CD4-positive, alpha-beta T cell (primary cell): ENCODE data around the gene WFIKKN2. TPM values are rescaled to one million over a fixed set of nuclear protein-coding genes. Genes with fewer than 3 reads are reported as not detected.
A peak's percentile ranks its signal among the peaks of the same experiment; 100 is the strongest.

Experiments used
- ATAC-seq: fragments of 200-7000 bp; cut with Tn5 transposase; one replicate; pipeline ENCODE4 v1.10.0; 2022; ENCODE audit warnings: mild to moderate bottlenecking; ENCODE audit not compliant: poor library complexity
- CTCF ChIA-PET: fragments of 350-600 bp; sonication (Branson Sonifier 250); formaldehyde crosslinking; loops from one replicate; lab custom pipeline; 2021; ENCODE audit warnings: antibody characterized with exemption, inconsistent platforms; lab: Charles Lee
- POLR2A ChIA-PET: fragments of 350-600 bp; sonication (Branson Sonifier 250); formaldehyde crosslinking; loops from one replicate; lab custom pipeline; 2021; ENCODE audit warnings: antibody characterized with exemption, inconsistent platforms; lab: Charles Lee
- DNase-seq, 14 experiments: peaks; one replicate each; pipeline ENCODE4 v3.0.0-alpha.2; 2013 to 2020; ENCODE audit warnings: mixed read lengths in 2 of 14
- H3K27ac ChIP-seq, 2 donors: one replicate each; pipeline versions ENCODE4 v1.5.1 to v1.7.0; 2013; ENCODE audit warnings: low read length in 2 of 2, low read depth in 1 of 2, mild to moderate bottlenecking in 1 of 2
- H3K27me3 ChIP-seq, 2 experiments: 1 replicate in 1 of 2; 2 replicates in 1 of 2; pipeline versions ENCODE4 v1.6.1 to v1.7.0; 2013; ENCODE audit warnings: low read length in 2 of 2, control low read depth in 1 of 2, mild to moderate bottlenecking in 1 of 2, moderate library complexity in 1 of 2; ENCODE audit not compliant: insufficient read depth in 2 of 2, control insufficient read depth in 1 of 2
- H3K36me3 ChIP-seq: one replicate; pipeline ENCODE4 v1.6.1; 2013; ENCODE audit warnings: low read length, control low read depth; ENCODE audit not compliant: insufficient read depth
- H3K4me1 ChIP-seq: one replicate; pipeline ENCODE4 v1.6.1; 2013; ENCODE audit warnings: low read length, control low read depth; ENCODE audit not compliant: insufficient read depth
- H3K4me3 ChIP-seq: one replicate; pipeline ENCODE4 v1.5.1; 2013; ENCODE audit warnings: mild to moderate bottlenecking, low read length, moderate library complexity
- H3K9me3 ChIP-seq, 2 experiments: 1 replicate in 1 of 2; 2 replicates in 1 of 2; pipeline versions ENCODE4 v1.6.1 to v1.7.0; 2013; ENCODE audit warnings: low read length in 2 of 2, mild to moderate bottlenecking in 2 of 2, control low read depth in 1 of 2, moderate library complexity in 1 of 2; ENCODE audit not compliant: control insufficient read depth in 1 of 2, insufficient read depth in 1 of 2
- H3K27ac Mint-ChIP-seq: one replicate; pipeline ENCODE4 v1.8.0; 2020; ENCODE audit warnings: mixed read lengths
- H3K27me3 Mint-ChIP-seq: one replicate; pipeline ENCODE4 v1.8.0; 2021; ENCODE audit warnings: mixed read lengths
- H3K36me3 Mint-ChIP-seq: one replicate; pipeline ENCODE4 v1.8.0; 2021; ENCODE audit warnings: low read depth, mixed read lengths
- H3K4me1 Mint-ChIP-seq: one replicate; pipeline ENCODE4 v1.8.0; 2021; ENCODE audit warnings: low read depth, mixed read lengths
- H3K4me3 Mint-ChIP-seq: one replicate; pipeline ENCODE4 v1.8.0; 2020; ENCODE audit warnings: mild to moderate bottlenecking, mixed read lengths
- H3K9me3 Mint-ChIP-seq: one replicate; pipeline ENCODE4 v1.8.0; 2020; ENCODE audit warnings: mixed read lengths
- intact Hi-C, 2 experiments: fragments of 100-400 bp; cut with DNase I in 1 of 2; cut with micrococcal nuclease in 1 of 2; formaldehyde crosslinking; loops; one replicate each; pipeline versions ENCODE4 v1.15.1 to v1.9.0; 2023 to 2025; cut with DNase I, micrococcal nuclease
- total RNA-seq, 174 experiments: library from RNA in 2 of 174; stranded (reverse) in 2 of 174; gene quantifications; one replicate each; pipeline ENCODE4 v1.2.3 and lab custom pipeline; 2021 to 2026
- TF ChIP-seq, protein P1 (sequence below): fragments of 200-600 bp; IDR thresholded peaks from one replicate; pipeline ENCODE4 v1.8.0; 2022; ENCODE audit warnings: antibody characterized with exemption, mild to moderate bottlenecking

The WFIKKN2 gene
- total RNA-seq, 2 experiments from 2014 or later, result not detected

DNA sequence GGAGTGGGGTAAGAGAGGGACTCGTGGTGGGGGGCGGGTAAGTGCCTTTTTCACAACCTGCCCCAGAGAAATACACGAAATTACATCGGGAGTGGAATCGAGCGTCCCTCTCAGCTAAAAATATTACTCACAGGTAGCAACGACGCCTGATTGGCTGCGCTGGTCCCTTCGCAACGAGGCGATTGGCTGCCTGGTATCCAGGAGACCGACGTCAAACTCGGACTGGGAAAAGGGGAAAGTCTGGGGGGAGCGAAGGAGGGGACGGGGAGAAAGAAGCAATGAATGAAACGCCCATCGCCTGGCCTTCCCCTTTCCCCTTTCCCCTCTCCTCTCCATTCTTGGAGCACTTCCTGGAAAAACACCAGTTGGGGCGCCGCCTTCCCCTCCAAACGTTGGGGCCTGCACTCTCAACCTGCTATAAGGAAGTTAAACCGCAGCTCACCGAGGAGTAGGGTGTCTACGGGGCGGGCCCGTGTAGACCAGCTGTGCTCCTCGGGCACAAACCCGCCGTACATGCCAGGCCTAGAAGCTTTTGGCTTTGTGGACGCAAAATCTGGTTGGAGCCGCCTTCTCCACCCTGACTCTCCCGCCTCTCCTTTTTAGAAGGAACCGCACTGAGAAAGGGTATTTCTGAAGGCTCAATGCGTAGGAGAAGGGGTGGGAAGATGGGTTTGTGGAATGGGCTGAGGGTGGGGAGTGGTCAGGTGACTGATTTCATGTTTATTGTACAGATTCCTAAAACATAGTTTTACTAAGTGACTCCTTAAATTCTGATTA lies 32.2 kb downstream of the WFIKKN2 start:
- DNase-seq (peak; percentile 69 to 93 (median 76)), ATAC-seq (peak; percentile 48)
- Mint-ChIP-seq H3K4me1 (peaks cover 71% of the 10 kb centered on the region), H3K9me3 (no peaks in the 10 kb centered on the region), H3K27me3 (peaks cover 5% of the 10 kb centered on the region), H3K27ac (peak overlapping the region; percentile 98), H3K4me3 (peak overlapping the region; percentile 92), H3K36me3 (peaks cover 45% of the 10 kb centered on the region)
- TF ChIP-seq, protein P1, sequence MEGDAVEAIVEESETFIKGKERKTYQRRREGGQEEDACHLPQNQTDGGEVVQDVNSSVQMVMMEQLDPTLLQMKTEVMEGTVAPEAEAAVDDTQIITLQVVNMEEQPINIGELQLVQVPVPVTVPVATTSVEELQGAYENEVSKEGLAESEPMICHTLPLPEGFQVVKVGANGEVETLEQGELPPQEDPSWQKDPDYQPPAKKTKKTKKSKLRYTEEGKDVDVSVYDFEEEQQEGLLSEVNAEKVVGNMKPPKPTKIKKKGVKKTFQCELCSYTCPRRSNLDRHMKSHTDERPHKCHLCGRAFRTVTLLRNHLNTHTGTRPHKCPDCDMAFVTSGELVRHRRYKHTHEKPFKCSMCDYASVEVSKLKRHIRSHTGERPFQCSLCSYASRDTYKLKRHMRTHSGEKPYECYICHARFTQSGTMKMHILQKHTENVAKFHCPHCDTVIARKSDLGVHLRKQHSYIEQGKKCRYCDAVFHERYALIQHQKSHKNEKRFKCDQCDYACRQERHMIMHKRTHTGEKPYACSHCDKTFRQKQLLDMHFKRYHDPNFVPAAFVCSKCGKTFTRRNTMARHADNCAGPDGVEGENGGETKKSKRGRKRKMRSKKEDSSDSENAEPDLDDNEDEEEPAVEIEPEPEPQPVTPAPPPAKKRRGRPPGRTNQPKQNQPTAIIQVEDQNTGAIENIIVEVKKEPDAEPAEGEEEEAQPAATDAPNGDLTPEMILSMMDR, result no peak
- POLR2A ChIA-PET, result interaction anchor here (0.6 to 8.2 kb wide), 30 partner anchors 11 to 1160 kb away, joined by 3 to 278 read pairs (median 8); partner anchors contain the start of genes ANKRD40, LUC7L3, NME1 and NME2
- intact Hi-C loops, result loop anchor here (1.0 to 10.0 kb wide), 4 partner anchors 43 to 387 kb away; partner anchors contain the start of gene NME1 (in 1 of the 2)
- peaks cover 15% of the 10 kb centered on the region for H3K36me3 ChIP-seq
- H3K27ac ChIP-seq, result peak overlapping the region; percentile 92 to 98
- CTCF ChIA-PET, result interaction anchor here (0.6 to 1.4 kb wide), 5 partner anchors 11 to 1649 kb away, joined by 3 to 5 read pairs (median 3); no protein-coding TSS in a partner anchor
- no peaks in the 10 kb centered on the region for H3K27me3 ChIP-seq
- H3K4me3 ChIP-seq, result peak overlapping the region; percentile 92
- no peaks in the 10 kb centered on the region for H3K9me3 ChIP-seq
- peaks cover 51% of the 10 kb centered on the region for H3K4me1 ChIP-seq

DNA sequence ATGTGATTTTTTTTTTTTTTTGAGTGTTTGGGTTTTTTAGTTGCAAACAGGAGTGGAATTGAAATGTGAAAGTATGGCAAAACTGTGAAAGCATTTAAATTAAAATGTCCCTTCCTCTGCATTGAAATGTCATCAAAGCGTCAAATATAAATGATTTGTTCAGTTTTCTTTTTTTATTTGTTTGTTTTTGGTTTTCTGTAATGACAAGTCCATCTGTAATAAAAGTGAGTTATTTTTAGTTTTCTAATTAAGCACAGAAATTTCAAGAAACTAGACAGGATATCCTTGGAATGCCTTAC lies 32.7 kb downstream of the WFIKKN2 start:
- H3K27me3 Mint-ChIP-seq, result peaks cover 5% of the 10 kb centered on the region
- TF ChIP-seq, protein P1, result no peak
- CTCF ChIA-PET, result interaction anchor here (0.6 to 1.4 kb wide), 4 partner anchors 10 to 1649 kb away, joined by 3 to 5 read pairs (median 3); no protein-coding TSS in a partner anchor
- Histone ChIP-seq H3K4me1 (peaks cover 53% of the 10 kb centered on the region), H3K4me3 (peak overlapping the region; percentile 92), H3K27me3 (no peaks in the 10 kb centered on the region), H3K9me3 (no peaks in the 10 kb centered on the region), H3K27ac (peak overlapping the region; percentile 92 to 98), H3K36me3 (peaks cover 10% of the 10 kb centered on the region)
- intact Hi-C loops, result loop anchor here (5.0 to 10.0 kb wide), 2 partner anchors 89 to 387 kb away; no protein-coding TSS in a partner anchor
- no peaks in the 10 kb centered on the region for H3K9me3 Mint-ChIP-seq
- H3K36me3 Mint-ChIP-seq, result peaks cover 40% of the 10 kb centered on the region
- POLR2A ChIA-PET, result interaction anchor here (0.9 to 8.2 kb wide), 17 partner anchors 11 to 1046 kb away, joined by 3 to 278 read pairs (median 31); partner anchors contain the start of genes LUC7L3, RSAD1 and UTP18
- no peak for ATAC-seq
- peaks cover 72% of the 10 kb centered on the region for H3K4me1 Mint-ChIP-seq
- peak overlapping the region; percentile 92 for H3K4me3 Mint-ChIP-seq
- peak overlapping the region; percentile 98 for H3K27ac Mint-ChIP-seq
- DNase-seq, result no peak

DNA sequence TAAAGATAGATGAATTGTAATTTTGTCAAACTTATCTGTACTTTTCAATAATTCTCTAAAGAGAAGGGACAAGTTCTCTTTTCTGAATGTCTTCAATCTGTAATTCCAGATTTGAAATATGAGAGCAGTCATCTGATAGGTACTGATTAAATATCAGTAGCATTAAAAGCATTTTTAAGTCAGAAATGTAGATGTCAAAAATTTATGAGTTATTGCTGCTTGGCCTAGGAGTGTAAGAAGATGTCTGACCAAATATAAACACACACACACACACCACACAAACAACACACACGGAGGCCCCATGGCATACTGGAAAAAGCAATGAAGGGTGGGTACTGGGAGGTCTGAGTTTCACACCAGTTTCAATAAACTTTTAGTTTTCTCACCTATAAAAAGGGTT lies 33.2 kb downstream of the WFIKKN2 start:
- CTCF ChIA-PET, result no interaction called here
- H3K36me3 ChIP-seq, result peaks cover 5% of the 10 kb centered on the region
- H3K27ac Mint-ChIP-seq, result peak overlapping the region; percentile 98

More for the DNA sequence above, 33.2 kb downstream of the WFIKKN2 start:
- Mint-ChIP-seq H3K4me1 (peaks cover 72% of the 10 kb centered on the region), H3K9me3 (no peaks in the 10 kb centered on the region), H3K36me3 (peaks cover 35% of the 10 kb centered on the region), H3K4me3 (peak overlapping the region; percentile 92), H3K27me3 (peaks cover 5% of the 10 kb centered on the region)
- Histone ChIP-seq H3K4me1 (peaks cover 51% of the 10 kb centered on the region), H3K9me3 (no peaks in the 10 kb centered on the region), H3K4me3 (no peak overlapping the region), H3K27ac (no peak overlapping the region), H3K27me3 (no peaks in the 10 kb centered on the region)
- TF ChIP-seq, protein P1, result no peak
- intact Hi-C loops, result loop anchor here (5.0 to 10.0 kb wide), 2 partner anchors 89 to 386 kb away; no protein-coding TSS in a partner anchor
- DNase-seq (no peak), ATAC-seq (no peak)
- POLR2A ChIA-PET, result no interaction called here
